GM19351 (cell line): ENCODE measurements around the gene KLHL42.

Source experiments
- ATAC-seq: cut with Tn5 transposase; IDR thresholded peaks from one replicate; pipeline ENCODE4 v1.9.1; 2021; ENCODE audit warnings: mild to moderate bottlenecking, moderate library complexity; ENCODE audit not compliant: unreplicated experiment

The KLHL42 gene

GRCh38 chr12:27851311-27851710 is 71.3 kb downstream of the KLHL42 start:
- no peak for ATAC-seq

GRCh38 chr12:27852117-27852516 is 72.1 kb downstream of the KLHL42 start:
- no peak for ATAC-seq
